WTC11 (cell line): Measurements from ENCODE around the gene AREL1. TPM values are rescaled to one million over a fixed set of nuclear protein-coding genes. Genes with fewer than 3 reads are reported as not detected.

Source experiments
- ATAC-seq: fragments of 200-7000 bp; cut with Tn5 transposase; 2 replicates; pipeline ENCODE4 v1.10.0; 2021; ENCODE audit warnings: mild to moderate bottlenecking, moderate library complexity
- CTCF ChIA-PET: fragments of 300-600 bp; sonication (Branson Sonifier 250); formaldehyde crosslinking; loops from one replicate; lab custom pipeline; 2021; ENCODE audit warnings: antibody characterized with exemption; lab: Charles Lee
- POLR2A ChIA-PET: fragments of 350-600 bp; sonication (Branson Sonifier 250); formaldehyde crosslinking; loops from one replicate; lab custom pipeline; 2021; ENCODE audit warnings: antibody characterized with exemption; lab: Charles Lee
- DNase-seq: peaks from one replicate; pipeline ENCODE4 v3.0.0; 2021; ENCODE audit warnings: low spot score
- H3K27ac Mint-ChIP-seq: 2 replicates; pipeline ENCODE4 v1.8.0; 2021; ENCODE audit warnings: mixed read lengths
- H3K27me3 Mint-ChIP-seq: 2 replicates; pipeline ENCODE4 v1.8.0; 2021; ENCODE audit warnings: low read depth, mild to moderate bottlenecking, moderate library complexity, mixed read lengths
- H3K36me3 Mint-ChIP-seq: 2 replicates; pipeline ENCODE4 v1.8.0; 2021; ENCODE audit warnings: mixed read lengths
- H3K4me1 Mint-ChIP-seq: 2 replicates; pipeline ENCODE4 v1.8.0; 2022; ENCODE audit warnings: mixed read lengths
- H3K4me3 Mint-ChIP-seq: 2 replicates; pipeline ENCODE4 v1.8.0; 2021; ENCODE audit warnings: mild to moderate bottlenecking, moderate library complexity, mixed read lengths
- H3K9me3 Mint-ChIP-seq: 2 replicates; pipeline ENCODE4 v1.8.0; 2021; ENCODE audit warnings: mixed read lengths
- ATF1 ChIP-seq: sonication (generic); formaldehyde crosslinking; IDR thresholded peaks from 2 replicates; pipeline ENCODE4 v1.8.1; 2023; ENCODE audit warnings: mild to moderate bottlenecking, moderate library complexity, missing genetic modification reagents
- FOXP1 ChIP-seq: sonication (generic); formaldehyde crosslinking; IDR thresholded peaks from 2 replicates; pipeline ENCODE4 v1.8.0; 2022; ENCODE audit warnings: missing genetic modification reagents, mild to moderate bottlenecking, moderate library complexity, borderline replicate concordance
- KAT7 ChIP-seq: sonication (generic); formaldehyde crosslinking; IDR thresholded peaks from 2 replicates; pipeline ENCODE4 v1.8.1; 2023; ENCODE audit warnings: missing genetic modification reagents, mild to moderate bottlenecking, borderline replicate concordance
- NFATC4 ChIP-seq: fragments of 250-450 bp; sonication (Bioruptor Pico); IDR thresholded peaks from 2 replicates; pipeline ENCODE4 v1.9.0; 2021; ENCODE audit warnings: mild to moderate bottlenecking
- NFE2L1 ChIP-seq: sonication (generic); formaldehyde crosslinking; IDR thresholded peaks from 2 replicates; pipeline ENCODE4 v1.8.1; 2023; ENCODE audit warnings: missing genetic modification reagents
- NFYB ChIP-seq: sonication (generic); formaldehyde crosslinking; conservative IDR thresholded peaks from 2 replicates; pipeline ENCODE4 v1.8.0; 2022; ENCODE audit warnings: low read depth, missing genetic modification reagents
- NR1H2 ChIP-seq: sonication (generic); formaldehyde crosslinking; IDR thresholded peaks from 2 replicates; pipeline ENCODE4 v1.9.0; 2021; ENCODE audit warnings: mild to moderate bottlenecking, moderate library complexity, missing genetic modification reagents
- OVOL2 ChIP-seq: fragments of 250-450 bp; sonication (Bioruptor Pico); IDR thresholded peaks from 2 replicates; pipeline ENCODE4 v1.9.0; 2021; ENCODE audit warnings: mild to moderate bottlenecking, borderline replicate concordance
- PRRX2 ChIP-seq: fragments of 250-450 bp; sonication (Bioruptor Pico); IDR thresholded peaks from 2 replicates; pipeline ENCODE4 v1.8.0; 2021; ENCODE audit warnings: mild to moderate bottlenecking
- RELA ChIP-seq: sonication (generic); formaldehyde crosslinking; IDR thresholded peaks from 2 replicates; pipeline ENCODE4 v1.8.1; 2022; ENCODE audit warnings: missing genetic modification reagents, mild to moderate bottlenecking, borderline replicate concordance
- SMAD4 ChIP-seq: sonication (generic); formaldehyde crosslinking; IDR thresholded peaks from 2 replicates; pipeline ENCODE4 v1.8.0; 2022; ENCODE audit warnings: mild to moderate bottlenecking, missing genetic modification reagents
- TCF7 ChIP-seq: sonication (generic); formaldehyde crosslinking; IDR thresholded peaks from 2 replicates; pipeline ENCODE4 v1.8.0; 2022; ENCODE audit warnings: mild to moderate bottlenecking, low read depth, missing genetic modification reagents, moderate library complexity
- ZNF219 ChIP-seq: sonication (generic); formaldehyde crosslinking; IDR thresholded peaks from 2 replicates; pipeline ENCODE4 v1.8.0; 2023; ENCODE audit warnings: missing genetic modification reagents, mild to moderate bottlenecking, borderline replicate concordance
- ZNF263 ChIP-seq: sonication (generic); formaldehyde crosslinking; IDR thresholded peaks from 2 replicates; pipeline ENCODE4 v1.8.1; 2022; ENCODE audit warnings: low read depth, mild to moderate bottlenecking, moderate library complexity, missing genetic modification reagents
- ZNF423 ChIP-seq: fragments of 250-450 bp; sonication (Bioruptor Pico); IDR thresholded peaks from 2 replicates; pipeline ENCODE4 v2.1.2; 2022; ENCODE audit warnings: mild to moderate bottlenecking, moderate library complexity
- ZNF671 ChIP-seq: fragments of 250-450 bp; sonication (Bioruptor Pico); IDR thresholded peaks from 2 replicates; pipeline ENCODE4 v1.8.0; 2021; ENCODE audit warnings: mild to moderate bottlenecking
- total RNA-seq: library from RNA; stranded (reverse); gene quantifications from 3 replicates; pipeline ENCODE4 v1.2.3, GENCODE V29; 2021
- TF ChIP-seq, protein P1 (sequence below): sonication (generic); formaldehyde crosslinking; IDR thresholded peaks from 2 replicates; pipeline ENCODE4 v1.8.0; 2022; ENCODE audit warnings: missing genetic modification reagents
- TF ChIP-seq, protein P2 (sequence below): sonication (generic); formaldehyde crosslinking; IDR thresholded peaks from 2 replicates; pipeline ENCODE4 v1.8.1; 2023; ENCODE audit warnings: mild to moderate bottlenecking, missing genetic modification reagents, borderline replicate concordance
- TF ChIP-seq, protein P3 (sequence below): fragments of 250-450 bp; sonication (Bioruptor Pico); IDR thresholded peaks from 2 replicates; pipeline ENCODE4 v1.9.0; 2021; ENCODE audit warnings: mild to moderate bottlenecking, borderline replicate concordance
- TF ChIP-seq, protein P4 (sequence below): sonication (generic); formaldehyde crosslinking; IDR thresholded peaks from 2 replicates; pipeline ENCODE4 v1.8.1; 2022; ENCODE audit warnings: mild to moderate bottlenecking, moderate library complexity, missing genetic modification reagents
- TF ChIP-seq, protein P5 (sequence below): sonication (generic); formaldehyde crosslinking; IDR thresholded peaks from 2 replicates; pipeline ENCODE4 v1.8.0; 2022; ENCODE audit warnings: mild to moderate bottlenecking, missing genetic modification reagents

AREL1 gene
- total RNA-seq, 1 experiment from 2014 or later, result 37.0 TPM

DNA sequence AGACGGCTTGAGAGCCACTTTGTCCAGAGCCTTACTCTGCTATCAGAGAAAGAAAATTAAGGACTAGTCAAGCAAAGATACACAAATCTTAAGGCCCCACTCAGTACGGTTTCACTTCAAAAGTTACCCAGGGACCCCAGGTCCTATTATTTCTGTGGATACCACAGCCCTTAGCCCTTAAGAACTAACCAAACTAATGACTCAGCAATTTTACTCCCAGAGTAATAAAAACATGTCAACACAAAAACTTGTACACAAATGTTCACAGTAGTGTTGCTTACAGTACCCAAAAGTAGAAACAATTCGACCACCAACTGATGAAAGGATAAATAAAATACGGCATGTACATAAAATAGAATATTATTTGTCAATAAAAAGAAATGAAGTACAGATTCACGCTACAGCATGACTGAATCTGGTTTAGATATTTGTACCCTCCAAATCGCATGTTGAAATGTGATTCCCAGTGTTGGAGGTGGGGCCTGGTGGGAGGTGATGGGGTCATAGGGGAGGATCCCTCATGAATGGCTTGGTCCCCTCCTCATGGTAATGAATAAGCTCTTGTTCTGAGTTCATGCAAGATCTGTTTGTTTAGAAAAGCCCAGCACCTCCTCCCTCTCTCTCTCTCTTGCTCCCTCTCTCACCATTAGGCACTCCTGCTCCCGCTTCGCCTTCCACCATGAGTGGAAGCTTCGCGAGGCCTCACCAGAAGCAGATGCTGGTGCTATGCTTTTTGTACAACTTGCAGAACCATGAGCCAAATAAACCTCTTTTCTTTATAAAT is 30.5 kb downstream of the AREL1 start:
- Mint-ChIP-seq H3K9me3 (no peaks in the 10 kb centered on the region), H3K36me3 (peaks cover 22% of the 10 kb centered on the region), H3K4me3 (no peak overlapping the region), H3K27me3 (no peaks in the 10 kb centered on the region), H3K27ac (peak overlapping the region; percentile 48; the same call in 1 of the 2 replicates), H3K4me1 (peaks cover 16% of the 10 kb centered on the region)
- POLR2A ChIA-PET, result no interaction called here
- ATAC-seq (peak; percentile 44), DNase-seq (no peak)
- TF ChIP-seq, protein P1, sequence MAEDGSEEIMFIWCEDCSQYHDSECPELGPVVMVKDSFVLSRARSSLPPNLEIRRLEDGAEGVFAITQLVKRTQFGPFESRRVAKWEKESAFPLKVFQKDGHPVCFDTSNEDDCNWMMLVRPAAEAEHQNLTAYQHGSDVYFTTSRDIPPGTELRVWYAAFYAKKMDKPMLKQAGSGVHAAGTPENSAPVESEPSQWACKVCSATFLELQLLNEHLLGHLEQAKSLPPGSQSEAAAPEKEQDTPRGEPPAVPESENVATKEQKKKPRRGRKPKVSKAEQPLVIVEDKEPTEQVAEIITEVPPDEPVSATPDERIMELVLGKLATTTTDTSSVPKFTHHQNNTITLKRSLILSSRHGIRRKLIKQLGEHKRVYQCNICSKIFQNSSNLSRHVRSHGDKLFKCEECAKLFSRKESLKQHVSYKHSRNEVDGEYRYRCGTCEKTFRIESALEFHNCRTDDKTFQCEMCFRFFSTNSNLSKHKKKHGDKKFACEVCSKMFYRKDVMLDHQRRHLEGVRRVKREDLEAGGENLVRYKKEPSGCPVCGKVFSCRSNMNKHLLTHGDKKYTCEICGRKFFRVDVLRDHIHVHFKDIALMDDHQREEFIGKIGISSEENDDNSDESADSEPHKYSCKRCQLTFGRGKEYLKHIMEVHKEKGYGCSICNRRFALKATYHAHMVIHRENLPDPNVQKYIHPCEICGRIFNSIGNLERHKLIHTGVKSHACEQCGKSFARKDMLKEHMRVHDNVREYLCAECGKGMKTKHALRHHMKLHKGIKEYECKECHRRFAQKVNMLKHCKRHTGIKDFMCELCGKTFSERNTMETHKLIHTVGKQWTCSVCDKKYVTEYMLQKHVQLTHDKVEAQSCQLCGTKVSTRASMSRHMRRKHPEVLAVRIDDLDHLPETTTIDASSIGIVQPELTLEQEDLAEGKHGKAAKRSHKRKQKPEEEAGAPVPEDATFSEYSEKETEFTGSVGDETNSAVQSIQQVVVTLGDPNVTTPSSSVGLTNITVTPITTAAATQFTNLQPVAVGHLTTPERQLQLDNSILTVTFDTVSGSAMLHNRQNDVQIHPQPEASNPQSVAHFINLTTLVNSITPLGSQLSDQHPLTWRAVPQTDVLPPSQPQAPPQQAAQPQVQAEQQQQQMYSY (CRISPR knock-in tag), result no peak
- TF ChIP-seq SMAD4 (CRISPR knock-in tag) (no peak), KAT7 (no peak), NFYB (CRISPR knock-in tag) (no peak)
- TF ChIP-seq, protein P2, sequence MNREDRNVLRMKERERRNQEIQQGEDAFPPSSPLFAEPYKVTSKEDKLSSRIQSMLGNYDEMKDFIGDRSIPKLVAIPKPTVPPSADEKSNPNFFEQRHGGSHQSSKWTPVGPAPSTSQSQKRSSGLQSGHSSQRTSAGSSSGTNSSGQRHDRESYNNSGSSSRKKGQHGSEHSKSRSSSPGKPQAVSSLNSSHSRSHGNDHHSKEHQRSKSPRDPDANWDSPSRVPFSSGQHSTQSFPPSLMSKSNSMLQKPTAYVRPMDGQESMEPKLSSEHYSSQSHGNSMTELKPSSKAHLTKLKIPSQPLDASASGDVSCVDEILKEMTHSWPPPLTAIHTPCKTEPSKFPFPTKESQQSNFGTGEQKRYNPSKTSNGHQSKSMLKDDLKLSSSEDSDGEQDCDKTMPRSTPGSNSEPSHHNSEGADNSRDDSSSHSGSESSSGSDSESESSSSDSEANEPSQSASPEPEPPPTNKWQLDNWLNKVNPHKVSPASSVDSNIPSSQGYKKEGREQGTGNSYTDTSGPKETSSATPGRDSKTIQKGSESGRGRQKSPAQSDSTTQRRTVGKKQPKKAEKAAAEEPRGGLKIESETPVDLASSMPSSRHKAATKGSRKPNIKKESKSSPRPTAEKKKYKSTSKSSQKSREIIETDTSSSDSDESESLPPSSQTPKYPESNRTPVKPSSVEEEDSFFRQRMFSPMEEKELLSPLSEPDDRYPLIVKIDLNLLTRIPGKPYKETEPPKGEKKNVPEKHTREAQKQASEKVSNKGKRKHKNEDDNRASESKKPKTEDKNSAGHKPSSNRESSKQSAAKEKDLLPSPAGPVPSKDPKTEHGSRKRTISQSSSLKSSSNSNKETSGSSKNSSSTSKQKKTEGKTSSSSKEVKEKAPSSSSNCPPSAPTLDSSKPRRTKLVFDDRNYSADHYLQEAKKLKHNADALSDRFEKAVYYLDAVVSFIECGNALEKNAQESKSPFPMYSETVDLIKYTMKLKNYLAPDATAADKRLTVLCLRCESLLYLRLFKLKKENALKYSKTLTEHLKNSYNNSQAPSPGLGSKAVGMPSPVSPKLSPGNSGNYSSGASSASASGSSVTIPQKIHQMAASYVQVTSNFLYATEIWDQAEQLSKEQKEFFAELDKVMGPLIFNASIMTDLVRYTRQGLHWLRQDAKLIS (CRISPR knock-in tag), result no peak
- CTCF ChIA-PET, result no interaction called here

DNA sequence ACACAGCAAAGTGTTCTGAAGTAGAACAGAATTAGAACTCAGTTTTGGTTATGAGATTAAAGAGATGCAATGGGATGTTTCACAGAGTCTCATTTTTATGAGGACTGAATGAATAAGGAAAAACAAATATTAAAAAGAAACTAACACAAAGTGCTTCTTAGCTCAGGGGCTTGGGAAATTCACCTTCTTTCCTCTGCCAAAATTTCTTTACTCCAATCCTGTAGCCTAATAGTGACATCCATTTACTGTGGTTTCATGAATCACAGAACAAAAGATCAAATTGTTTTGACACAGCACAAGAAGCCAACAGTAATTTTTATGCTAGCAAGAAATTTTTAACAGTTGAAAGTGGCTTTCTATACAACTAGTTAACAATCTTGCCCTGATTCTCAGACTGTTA is 37.7 kb downstream of the AREL1 start:
- CTCF ChIA-PET, result no interaction called here
- H3K36me3 Mint-ChIP-seq, result peaks cover 46% of the 10 kb centered on the region
- H3K4me1 Mint-ChIP-seq, result no peaks in the 10 kb centered on the region
- TF ChIP-seq ZNF671 (CRISPR knock-in tag) (no peak), TCF7 (no peak), NFE2L1 (CRISPR knock-in tag) (no peak), ZNF219 (CRISPR knock-in tag) (no peak), ZNF423 (no peak), ZNF263 (CRISPR knock-in tag) (no peak), KAT7 (no peak), RELA (no peak), NFATC4 (CRISPR knock-in tag) (no peak), FOXP1 (CRISPR knock-in tag) (no peak), NR1H2 (no peak), PRRX2 (CRISPR knock-in tag) (no peak), ATF1 (CRISPR knock-in tag) (no peak), OVOL2 (CRISPR knock-in tag) (no peak)
- TF ChIP-seq, protein P3, sequence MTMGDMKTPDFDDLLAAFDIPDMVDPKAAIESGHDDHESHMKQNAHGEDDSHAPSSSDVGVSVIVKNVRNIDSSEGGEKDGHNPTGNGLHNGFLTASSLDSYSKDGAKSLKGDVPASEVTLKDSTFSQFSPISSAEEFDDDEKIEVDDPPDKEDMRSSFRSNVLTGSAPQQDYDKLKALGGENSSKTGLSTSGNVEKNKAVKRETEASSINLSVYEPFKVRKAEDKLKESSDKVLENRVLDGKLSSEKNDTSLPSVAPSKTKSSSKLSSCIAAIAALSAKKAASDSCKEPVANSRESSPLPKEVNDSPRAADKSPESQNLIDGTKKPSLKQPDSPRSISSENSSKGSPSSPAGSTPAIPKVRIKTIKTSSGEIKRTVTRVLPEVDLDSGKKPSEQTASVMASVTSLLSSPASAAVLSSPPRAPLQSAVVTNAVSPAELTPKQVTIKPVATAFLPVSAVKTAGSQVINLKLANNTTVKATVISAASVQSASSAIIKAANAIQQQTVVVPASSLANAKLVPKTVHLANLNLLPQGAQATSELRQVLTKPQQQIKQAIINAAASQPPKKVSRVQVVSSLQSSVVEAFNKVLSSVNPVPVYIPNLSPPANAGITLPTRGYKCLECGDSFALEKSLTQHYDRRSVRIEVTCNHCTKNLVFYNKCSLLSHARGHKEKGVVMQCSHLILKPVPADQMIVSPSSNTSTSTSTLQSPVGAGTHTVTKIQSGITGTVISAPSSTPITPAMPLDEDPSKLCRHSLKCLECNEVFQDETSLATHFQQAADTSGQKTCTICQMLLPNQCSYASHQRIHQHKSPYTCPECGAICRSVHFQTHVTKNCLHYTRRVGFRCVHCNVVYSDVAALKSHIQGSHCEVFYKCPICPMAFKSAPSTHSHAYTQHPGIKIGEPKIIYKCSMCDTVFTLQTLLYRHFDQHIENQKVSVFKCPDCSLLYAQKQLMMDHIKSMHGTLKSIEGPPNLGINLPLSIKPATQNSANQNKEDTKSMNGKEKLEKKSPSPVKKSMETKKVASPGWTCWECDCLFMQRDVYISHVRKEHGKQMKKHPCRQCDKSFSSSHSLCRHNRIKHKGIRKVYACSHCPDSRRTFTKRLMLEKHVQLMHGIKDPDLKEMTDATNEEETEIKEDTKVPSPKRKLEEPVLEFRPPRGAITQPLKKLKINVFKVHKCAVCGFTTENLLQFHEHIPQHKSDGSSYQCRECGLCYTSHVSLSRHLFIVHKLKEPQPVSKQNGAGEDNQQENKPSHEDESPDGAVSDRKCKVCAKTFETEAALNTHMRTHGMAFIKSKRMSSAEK (CRISPR knock-in tag), result no peak
- TF ChIP-seq, protein P4, sequence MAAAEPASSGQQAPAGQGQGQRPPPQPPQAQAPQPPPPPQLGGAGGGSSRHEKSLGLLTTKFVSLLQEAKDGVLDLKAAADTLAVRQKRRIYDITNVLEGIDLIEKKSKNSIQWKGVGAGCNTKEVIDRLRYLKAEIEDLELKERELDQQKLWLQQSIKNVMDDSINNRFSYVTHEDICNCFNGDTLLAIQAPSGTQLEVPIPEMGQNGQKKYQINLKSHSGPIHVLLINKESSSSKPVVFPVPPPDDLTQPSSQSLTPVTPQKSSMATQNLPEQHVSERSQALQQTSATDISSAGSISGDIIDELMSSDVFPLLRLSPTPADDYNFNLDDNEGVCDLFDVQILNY, result no peak
- TF ChIP-seq, protein P5, sequence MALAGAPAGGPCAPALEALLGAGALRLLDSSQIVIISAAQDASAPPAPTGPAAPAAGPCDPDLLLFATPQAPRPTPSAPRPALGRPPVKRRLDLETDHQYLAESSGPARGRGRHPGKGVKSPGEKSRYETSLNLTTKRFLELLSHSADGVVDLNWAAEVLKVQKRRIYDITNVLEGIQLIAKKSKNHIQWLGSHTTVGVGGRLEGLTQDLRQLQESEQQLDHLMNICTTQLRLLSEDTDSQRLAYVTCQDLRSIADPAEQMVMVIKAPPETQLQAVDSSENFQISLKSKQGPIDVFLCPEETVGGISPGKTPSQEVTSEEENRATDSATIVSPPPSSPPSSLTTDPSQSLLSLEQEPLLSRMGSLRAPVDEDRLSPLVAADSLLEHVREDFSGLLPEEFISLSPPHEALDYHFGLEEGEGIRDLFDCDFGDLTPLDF (CRISPR knock-in tag), result no peak

More for the DNA sequence above, 37.7 kb downstream of the AREL1 start:
- H3K27ac Mint-ChIP-seq, result no peak overlapping the region
- H3K27me3 Mint-ChIP-seq, result no peaks in the 10 kb centered on the region
- H3K9me3 Mint-ChIP-seq, result no peaks in the 10 kb centered on the region
- ATAC-seq (no peak), DNase-seq (no peak)
- POLR2A ChIA-PET, result no interaction called here
- no peak overlapping the region for H3K4me3 Mint-ChIP-seq
